ENCODE results near the gene GYG2. TPM values are rescaled to one million over a fixed set of nuclear protein-coding genes. Genes with fewer than 3 reads are reported as not detected.

Gene GYG2
- total RNA-seq, 1 donor from 2014 or later: 44.4 TPM

DNA sequence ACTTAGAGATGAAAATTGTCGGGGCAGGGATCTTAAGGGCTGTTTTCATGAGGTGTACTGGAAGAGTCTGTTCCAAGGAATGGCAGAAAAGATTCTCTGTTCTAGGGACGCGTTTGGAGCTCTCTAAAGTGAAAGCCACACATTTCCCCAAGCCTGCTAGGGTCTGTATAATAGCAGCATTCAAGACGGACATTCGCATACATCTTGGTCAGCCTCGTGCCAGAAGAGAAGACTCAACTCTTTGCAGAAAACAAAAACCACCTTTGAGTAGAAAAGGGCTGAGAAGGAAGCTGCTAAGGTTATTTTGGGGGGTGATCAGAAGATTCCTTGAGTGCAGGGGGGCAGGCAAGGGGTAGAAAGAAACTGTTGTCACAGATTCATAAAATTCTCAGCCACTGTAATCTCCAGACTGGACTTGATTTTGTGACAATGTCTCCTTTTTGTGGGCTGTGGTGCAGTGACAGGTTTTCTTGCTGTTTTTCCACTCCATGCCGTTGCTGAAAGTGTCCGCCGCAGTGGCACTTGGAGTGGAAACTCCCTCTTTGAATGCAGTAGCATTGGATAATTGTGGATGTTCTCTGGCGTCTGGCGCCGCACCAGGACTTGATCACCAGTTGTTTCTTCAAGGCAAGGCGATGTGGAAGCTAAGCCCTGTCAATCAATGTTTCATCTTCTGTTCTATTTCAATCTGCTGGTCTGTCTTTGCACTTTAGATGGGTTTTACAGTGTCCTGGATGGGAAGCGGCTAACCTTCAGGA, 2.9 kb downstream of the GYG2 start:
- peaks cover 11% of the 10 kb centered on the region for H3K4me1 Mint-ChIP-seq
- H3K27me3 Mint-ChIP-seq (ENCODE audit: insufficient read depth, low read depth): peaks cover 5% of the 10 kb centered on the region
- DNase-seq (ENCODE audit: low spot score): no peak
- peaks cover 19% of the 10 kb centered on the region for H3K9me3 Mint-ChIP-seq
- no peak overlapping the region for H2AFZ ChIP-seq (replicated peaks)
- no peak overlapping the region for H3K27ac ChIP-seq
- H3K79me2 ChIP-seq (ENCODE audit: low read depth): peaks cover 54% of the 10 kb centered on the region
- TF ChIP-seq EZH2phosphoT487 (IDR thresholded peaks at IDR 0.05) (no peak), CTCF (IDR thresholded peaks at IDR 0.05) (no peak), EZH2 (IDR thresholded peaks at IDR 0.05) (no peak)
- peaks cover 4% of the 10 kb centered on the region for H3K27me3 ChIP-seq
- H3K4me1 ChIP-seq: peaks cover 16% of the 10 kb centered on the region
- H3K36me3 ChIP-seq: no peaks in the 10 kb centered on the region
- H4K20me1 ChIP-seq (ENCODE audit: low read depth): peaks cover 12% of the 10 kb centered on the region
- H3K27ac Mint-ChIP-seq: no peak overlapping the region
- H3K9me3 ChIP-seq (ENCODE audit: low read depth): no peaks in the 10 kb centered on the region
- no peak overlapping the region for H3K9ac ChIP-seq
- H3K36me3 Mint-ChIP-seq: peaks cover 49% of the 10 kb centered on the region
- H3K4me3 Mint-ChIP-seq: peak overlapping the region; percentile 45
- H3K4me2 ChIP-seq: no peak overlapping the region
- H3F3A ChIP-seq (ENCODE audit: low read depth): peaks cover 16% of the 10 kb centered on the region
- H3K4me3 ChIP-seq: no peak overlapping the region

DNA sequence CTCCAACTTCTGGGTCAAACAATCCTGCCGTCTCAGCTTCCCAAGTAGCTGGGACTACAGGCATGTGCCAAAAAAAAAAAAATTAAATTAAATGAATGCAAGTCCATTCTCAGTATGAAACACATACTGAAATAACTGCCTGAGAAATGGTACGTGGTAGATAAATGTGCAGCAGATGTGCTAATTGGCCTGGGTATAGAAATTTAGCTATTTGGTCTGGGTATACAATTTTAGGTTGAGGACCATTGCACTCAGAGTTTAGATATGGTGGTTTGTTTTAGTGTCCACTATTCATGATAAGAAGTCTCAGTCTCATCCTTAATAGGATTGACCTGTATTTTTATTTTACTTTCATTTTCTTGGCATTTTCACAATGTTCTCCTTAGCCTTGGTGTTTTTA, 9.2 kb downstream of the GYG2 start:
- Histone ChIP-seq H3K4me2 (no peak overlapping the region), H3K4me1 (no peaks in the 10 kb centered on the region), H3F3A (ENCODE audit: low read depth) (no peaks in the 10 kb centered on the region), H3K79me2 (ENCODE audit: low read depth) (peaks cover 44% of the 10 kb centered on the region), H3K9me3 (ENCODE audit: low read depth) (no peaks in the 10 kb centered on the region), H3K27me3 (no peaks in the 10 kb centered on the region), H4K20me1 (ENCODE audit: low read depth) (no peaks in the 10 kb centered on the region), H3K4me3 (no peak overlapping the region), H3K9ac (no peak overlapping the region), H3K36me3 (no peaks in the 10 kb centered on the region), H2AFZ (replicated peaks) (no peak overlapping the region), H3K27ac (no peak overlapping the region)
- Mint-ChIP-seq H3K4me3 (no peak overlapping the region), H3K27me3 (ENCODE audit: insufficient read depth, low read depth) (peaks cover 10% of the 10 kb centered on the region), H3K36me3 (peaks cover 81% of the 10 kb centered on the region), H3K27ac (no peak overlapping the region), H3K4me1 (peaks cover 5% of the 10 kb centered on the region), H3K9me3 (peaks cover 51% of the 10 kb centered on the region)
- DNase-seq (ENCODE audit: low spot score): no peak
- TF ChIP-seq EZH2phosphoT487 (IDR thresholded peaks at IDR 0.05) (no peak), EZH2 (IDR thresholded peaks at IDR 0.05) (no peak), CTCF (IDR thresholded peaks at IDR 0.05) (no peak)

DNA sequence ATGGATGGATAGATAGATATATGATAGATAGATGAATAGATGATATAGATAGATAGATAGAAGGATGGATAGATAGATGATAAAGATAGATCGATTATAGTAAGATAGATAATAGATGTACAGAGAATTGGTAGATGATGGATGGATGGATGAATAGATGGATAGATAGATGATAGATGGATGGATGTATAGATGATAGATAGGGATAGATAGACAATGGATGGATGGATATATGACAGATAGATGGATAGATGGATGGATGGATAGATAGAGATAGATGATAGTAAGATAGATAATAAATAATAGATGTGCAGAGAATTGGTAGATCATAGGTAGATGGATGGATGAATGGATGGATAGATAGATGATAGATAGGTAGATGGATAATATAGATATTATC, 12.2 kb downstream of the GYG2 start:
- no peak overlapping the region for H3K4me3 ChIP-seq
- no peak overlapping the region for H2AFZ ChIP-seq (replicated peaks)
- peaks cover 63% of the 10 kb centered on the region for H3K36me3 Mint-ChIP-seq
- H3K79me2 ChIP-seq (ENCODE audit: low read depth): peaks cover 29% of the 10 kb centered on the region
- H3K27me3 Mint-ChIP-seq (ENCODE audit: insufficient read depth, low read depth): peaks cover 7% of the 10 kb centered on the region
- no peak overlapping the region for H3K27ac ChIP-seq
- H3K9me3 ChIP-seq (ENCODE audit: low read depth): no peaks in the 10 kb centered on the region
- DNase-seq (ENCODE audit: low spot score): no peak
- H3K4me1 Mint-ChIP-seq: peaks cover 4% of the 10 kb centered on the region
- H3K36me3 ChIP-seq: peaks cover 8% of the 10 kb centered on the region
- no peaks in the 10 kb centered on the region for H3K27me3 ChIP-seq
- H4K20me1 ChIP-seq (ENCODE audit: low read depth): no peaks in the 10 kb centered on the region
- TF ChIP-seq EZH2 (IDR thresholded peaks at IDR 0.05) (no peak), CTCF (IDR thresholded peaks at IDR 0.05) (no peak), EZH2phosphoT487 (IDR thresholded peaks at IDR 0.05) (no peak)
- H3K9ac ChIP-seq: no peak overlapping the region
- peaks cover 51% of the 10 kb centered on the region for H3K9me3 Mint-ChIP-seq
- no peak overlapping the region for H3K4me2 ChIP-seq
- H3K4me1 ChIP-seq: no peaks in the 10 kb centered on the region
- no peak overlapping the region for H3K4me3 Mint-ChIP-seq
- no peak overlapping the region for H3K27ac Mint-ChIP-seq
- peaks cover 18% of the 10 kb centered on the region for H3F3A ChIP-seq (ENCODE audit: low read depth)

Data from neural progenitor cell (in vitro differentiated cells).